Breast epithelium (tissue), 4 donors: ENCODE measurements around the gene TNS1. TPM values are rescaled to one million over a fixed set of nuclear protein-coding genes. Genes with fewer than 3 reads are reported as not detected.

Experiments used
- DNase-seq, 2 donors: peaks; one replicate each; pipeline ENCODE4 v3.0.0-alpha.2; 2019; ENCODE audit warnings: low spot score in 2 of 2
- H3K27ac ChIP-seq, 2 donors: fragments of 200-600 bp; sonication (generic) in 1 of 2; one replicate each; pipeline ENCODE4 v1.5.1; 2016 to 2019; ENCODE audit warnings: mild to moderate bottlenecking in 1 of 2
- H3K27me3 ChIP-seq, 2 donors: fragments of 200-600 bp; sonication (generic) in 1 of 2; one replicate each; pipeline versions ENCODE4 v1.5.1 to v1.6.0; 2017 to 2019; ENCODE audit warnings: control low read depth in 1 of 2, mild to moderate bottlenecking in 1 of 2
- H3K36me3 ChIP-seq: fragments of 200-600 bp; one replicate; pipeline ENCODE4 v1.5.1; 2019
- H3K4me1 ChIP-seq, 2 donors: fragments of 200-600 bp; sonication (generic); one replicate each; pipeline ENCODE4 v1.5.1; 2016 to 2019; ENCODE audit warnings: control low read depth in 1 of 2
- H3K4me3 ChIP-seq, 3 donors: fragments of 200-600 bp; sonication (generic); 1 replicate in 2 of 3; 2 replicates in 1 of 3; pipeline ENCODE4 v1.5.1; 2016 to 2019; ENCODE audit warnings: mild to moderate bottlenecking in 3 of 3, moderate library complexity in 2 of 3
- H3K9me3 ChIP-seq, 2 donors: fragments of 200-600 bp; sonication (generic) in 1 of 2; one replicate each; pipeline ENCODE4 v1.5.1; 2016 to 2019; ENCODE audit warnings: control low read depth in 1 of 2
- CTCF ChIP-seq, 3 donors: fragments of 450-650 bp; IDR thresholded peaks; one replicate each; pipeline ENCODE4 v1.5.1; 2016 to 2017; ENCODE audit warnings: antibody characterized with exemption in 3 of 3, mild to moderate bottlenecking in 3 of 3, moderate library complexity in 3 of 3
- POLR2A ChIP-seq: fragments of 450-650 bp; IDR thresholded peaks from one replicate; pipeline ENCODE4 v1.6.1; 2016; ENCODE audit warnings: antibody characterized with exemption, mild to moderate bottlenecking, moderate library complexity
- POLR2AphosphoS5 ChIP-seq, 3 donors: sonication (generic); formaldehyde crosslinking; IDR thresholded peaks; one replicate each; pipeline ENCODE4 v1.6.1; 2017; ENCODE audit warnings: antibody characterized with exemption in 3 of 3
- intact Hi-C: fragments of 100-400 bp; cut with DNase I; formaldehyde crosslinking; loops from one replicate; pipeline ENCODE4 v1.15.1; 2023; ENCODE audit warnings: low total_unique reads
- total RNA-seq, 3 donors: library from RNA; depleted of rRNA; stranded (reverse); fragments of >200 nt; gene quantifications; one replicate each; pipeline ENCODE4 v1.1.0, GENCODE V29; 2016

The TNS1 gene
- total RNA-seq, 3 donors from 2014 or later: 141 to 577 (median 154) TPM

GRCh38 chr2:217805668-217806481, 196.9 kb downstream of the TNS1 start:
- no peaks in the 10 kb centered on the region for H3K4me1 ChIP-seq
- no peaks in the 10 kb centered on the region for H3K27me3 ChIP-seq
- DNase-seq: no peak
- H3K27ac ChIP-seq: peak overlapping the region in 1 of 2 donors; percentile 75
- H3K9me3 ChIP-seq: no peaks in the 10 kb centered on the region
- no peak overlapping the region for H3K4me3 ChIP-seq
- intact Hi-C loops: no loop called here
- H3K36me3 ChIP-seq: peaks cover 12% of the 10 kb centered on the region
- TF ChIP-seq CTCF (IDR thresholded peaks at IDR 0.05) (no peak), POLR2AphosphoS5 (IDR thresholded peaks at IDR 0.05) (no peak)

GRCh38 chr2:217804791-217805667, 197.8 kb downstream of the TNS1 start:
- H3K4me3 ChIP-seq: no peak overlapping the region
- H3K36me3 ChIP-seq: peaks cover 12% of the 10 kb centered on the region
- intact Hi-C loops: no loop called here
- no peak for DNase-seq
- peak overlapping the region; percentile 4 to 75 for H3K27ac ChIP-seq
- H3K4me1 ChIP-seq: no peaks in the 10 kb centered on the region
- H3K9me3 ChIP-seq: no peaks in the 10 kb centered on the region
- TF ChIP-seq CTCF (IDR thresholded peaks at IDR 0.05): no peak
- TF ChIP-seq POLR2A: no peak
- TF ChIP-seq POLR2AphosphoS5 (IDR thresholded peaks at IDR 0.05): no peak
- H3K27me3 ChIP-seq: no peaks in the 10 kb centered on the region

GRCh38 chr2:217804338-217804737, 198.5 kb downstream of the TNS1 start:
- TF ChIP-seq POLR2AphosphoS5 (IDR thresholded peaks at IDR 0.05) (no peak), POLR2A (no peak), CTCF (IDR thresholded peaks at IDR 0.05) (no peak)
- H3K27me3 ChIP-seq: no peaks in the 10 kb centered on the region
- DNase-seq: no peak
- H3K4me1 ChIP-seq: no peaks in the 10 kb centered on the region
- no peaks in the 10 kb centered on the region for H3K9me3 ChIP-seq
- intact Hi-C loops: no loop called here
- peaks cover 7% of the 10 kb centered on the region for H3K36me3 ChIP-seq
- H3K4me3 ChIP-seq: no peak overlapping the region
- H3K27ac ChIP-seq: peak overlapping the region; percentile 4 to 75

GRCh38 chr2:217803653-217803960, 199.2 kb downstream of the TNS1 start:
- Histone ChIP-seq H3K27me3 (no peaks in the 10 kb centered on the region), H3K4me1 (no peaks in the 10 kb centered on the region), H3K27ac (no peak overlapping the region), H3K4me3 (no peak overlapping the region), H3K36me3 (peaks cover 7% of the 10 kb centered on the region), H3K9me3 (no peaks in the 10 kb centered on the region)
- no peak for DNase-seq
- intact Hi-C loops: loop anchor here (1.0 kb wide), 1 partner anchor 30 kb away; no protein-coding TSS in a partner anchor
- TF ChIP-seq CTCF (IDR thresholded peaks at IDR 0.05): no peak
- no peak for TF ChIP-seq POLR2AphosphoS5 (IDR thresholded peaks at IDR 0.05)
- TF ChIP-seq POLR2A: no peak
